ENCODE results near the gene NDUFAB1.
A peak's percentile ranks its signal among the peaks of the same experiment; 100 is the strongest.

- TF ChIP-seq EZH2 (IDR thresholded peaks at IDR 0.05; ENCODE audit: borderline replicate concordance, low read depth, low read length, poor library complexity, severe bottlenecking) (no peak), CTCF (conservative IDR thresholded peaks at IDR 0.05; ENCODE audit: low read depth, low read length) (peak; percentile 50)
Observed at GRCh38 chr16:23597003-23597756, 1.1 kb upstream of the NDUFAB1 start.
